ENCODE data around the gene SCAI.

The SCAI gene

GRCh38 chr9:124914753-124915405, 228.4 kb downstream of the SCAI start:
- no peaks in the 10 kb centered on the region for H3K27me3 ChIP-seq (replicated peaks; ENCODE audit: control insufficient read depth, insufficient read depth, low read length)
- no peak overlapping the region for H3K4me3 ChIP-seq (replicated peaks; ENCODE audit: low read depth, low read length)
- peaks cover 20% of the 10 kb centered on the region for H3K36me3 ChIP-seq (ENCODE audit: control insufficient read depth, insufficient read depth, low read length)
- no peak for DNase-seq (ENCODE audit: extremely low read depth, insufficient read length)
- no peak for TF ChIP-seq CTCF (IDR thresholded peaks at IDR 0.05; ENCODE audit: insufficient read depth, low read length, poor library complexity, severe bottlenecking)

- Histone ChIP-seq H3K4me3 (replicated peaks; ENCODE audit: low read depth, low read length) (no peak overlapping the region), H3K36me3 (ENCODE audit: control insufficient read depth, insufficient read depth, low read length) (peaks cover 20% of the 10 kb centered on the region), H3K27me3 (replicated peaks; ENCODE audit: control insufficient read depth, insufficient read depth, low read length) (no peaks in the 10 kb centered on the region)
- no peak for TF ChIP-seq CTCF (IDR thresholded peaks at IDR 0.05; ENCODE audit: insufficient read depth, low read length, poor library complexity, severe bottlenecking)
- DNase-seq (ENCODE audit: extremely low read depth, insufficient read length) = no peak
Observed at GRCh38 chr9:124913378-124913777, 229.9 kb downstream of the SCAI start.

GRCh38 chr9:124911766-124912165, 231.6 kb downstream of the SCAI start:
- Histone ChIP-seq H3K4me3 (replicated peaks; ENCODE audit: low read depth, low read length) (no peak overlapping the region), H3K27me3 (replicated peaks; ENCODE audit: control insufficient read depth, insufficient read depth, low read length) (no peaks in the 10 kb centered on the region), H3K36me3 (ENCODE audit: control insufficient read depth, insufficient read depth, low read length) (peaks cover 20% of the 10 kb centered on the region)
- TF ChIP-seq CTCF (IDR thresholded peaks at IDR 0.05; ENCODE audit: insufficient read depth, low read length, poor library complexity, severe bottlenecking) = no peak
- DNase-seq (ENCODE audit: extremely low read depth, insufficient read length) = no peak

GRCh38 chr9:124908098-124908497, 235.2 kb downstream of the SCAI start:
- H3K36me3 ChIP-seq (ENCODE audit: control insufficient read depth, insufficient read depth, low read length) = peaks cover 12% of the 10 kb centered on the region
- no peak for TF ChIP-seq CTCF (IDR thresholded peaks at IDR 0.05; ENCODE audit: insufficient read depth, low read length, poor library complexity, severe bottlenecking)
- DNase-seq (ENCODE audit: extremely low read depth, insufficient read length) = no peak
- H3K27me3 ChIP-seq (replicated peaks; ENCODE audit: control insufficient read depth, insufficient read depth, low read length) = no peaks in the 10 kb centered on the region
- H3K4me3 ChIP-seq (replicated peaks; ENCODE audit: low read depth, low read length) = no peak overlapping the region

- DNase-seq (ENCODE audit: extremely low read depth, insufficient read length) = no peak
- Histone ChIP-seq H3K36me3 (ENCODE audit: control insufficient read depth, insufficient read depth, low read length) (peaks cover 12% of the 10 kb centered on the region), H3K4me3 (replicated peaks; ENCODE audit: low read depth, low read length) (no peak overlapping the region), H3K27me3 (replicated peaks; ENCODE audit: control insufficient read depth, insufficient read depth, low read length) (no peaks in the 10 kb centered on the region)
- TF ChIP-seq CTCF (IDR thresholded peaks at IDR 0.05; ENCODE audit: insufficient read depth, low read length, poor library complexity, severe bottlenecking) = no peak
Observed at GRCh38 chr9:124906966-124907365, 236.4 kb downstream of the SCAI start.

GRCh38 chr9:124899845-124900244, 243.5 kb downstream of the SCAI start:
- no peak for DNase-seq (ENCODE audit: extremely low read depth, insufficient read length)
- H3K27me3 ChIP-seq (replicated peaks; ENCODE audit: control insufficient read depth, insufficient read depth, low read length) = no peaks in the 10 kb centered on the region
- H3K36me3 ChIP-seq (ENCODE audit: control insufficient read depth, insufficient read depth, low read length) = peaks cover 18% of the 10 kb centered on the region
- H3K4me3 ChIP-seq (replicated peaks; ENCODE audit: low read depth, low read length) = no peak overlapping the region
- no peak for TF ChIP-seq CTCF (IDR thresholded peaks at IDR 0.05; ENCODE audit: insufficient read depth, low read length, poor library complexity, severe bottlenecking)

Measured in GM06990 (cell line).